ENCODE measurements around the gene ADAM19. TPM values are rescaled to one million over a fixed set of nuclear protein-coding genes. Genes with fewer than 3 reads are reported as not detected.

ADAM19 gene
- polyA plus RNA-seq, 1 of the 3 experiments (the other 2 are of a cell fraction): 46.9 TPM

GRCh38 chr5:157593052-157593757, 17.6 kb upstream of the ADAM19 start:
- no peaks in the 10 kb centered on the region for H4K20me1 ChIP-seq (ENCODE audit: insufficient read depth)
- H2AFZ ChIP-seq (ENCODE audit: low read depth): no peak overlapping the region
- H3K9me3 ChIP-seq: no peaks in the 10 kb centered on the region
- H3K79me2 ChIP-seq (ENCODE audit: insufficient read depth): no peaks in the 10 kb centered on the region
- WGBS (ENCODE audit: low lambda C conversion rate): 89% methylated on average over 6 of the region's 6 CpGs
- H3K4me3 ChIP-seq (ENCODE audit: low read depth in 2 of 2, low read length in 1 of 2): no peak overlapping the region
- H3K4me2 ChIP-seq: no peak overlapping the region
- peaks cover 13% of the 10 kb centered on the region for H3F3A ChIP-seq (replicated peaks; ENCODE audit: insufficient read depth)
- no peaks in the 10 kb centered on the region for H3K9me2 ChIP-seq
- no peaks in the 10 kb centered on the region for H3K27me3 ChIP-seq (ENCODE audit: insufficient read depth)
- no peak for TF ChIP-seq EP300 (IDR thresholded peaks at IDR 0.05; ENCODE audit: borderline replicate concordance in 1 of 2, low read depth in 1 of 2, low read length in 1 of 2)
- no peak for TF ChIP-seq RAD21 (IDR thresholded peaks at IDR 0.05; ENCODE audit: low read length)
- TF ChIP-seq MAX (IDR thresholded peaks at IDR 0.05; ENCODE audit: low read depth): no peak
- no peak for DNase-seq
- ChIA-PET CTCF (interaction anchor here (1.2 to 1.6 kb wide), 2 partner anchors 14 to 26 kb away, joined by 3 read pairs; no protein-coding TSS in a partner anchor), POLR2A (no interaction called here)
- H3K36me3 ChIP-seq (replicated peaks in 1 of 2; ENCODE audit: control insufficient read depth in 1 of 2, insufficient read depth in 2 of 2, low read length in 1 of 2): no peaks in the 10 kb centered on the region
- no peak overlapping the region for H3K27ac ChIP-seq (ENCODE audit: low read depth in 2 of 2, low read length in 1 of 2)
- no peak overlapping the region for H3K9ac ChIP-seq
- peaks cover 0 to 2% of the 10 kb centered on the region in 2 experiments; a peak in 1 of 4 replicates for H3K4me1 ChIP-seq (ENCODE audit: control insufficient read depth in 1 of 2, insufficient read depth in 2 of 2, low read depth in 1 of 2, low read length in 1 of 2)

GRCh38 chr5:157592594-157592993, 17.0 kb upstream of the ADAM19 start:
- H3K79me2 ChIP-seq (ENCODE audit: insufficient read depth): no peaks in the 10 kb centered on the region
- CTCF ChIA-PET: no interaction called here
- no peak overlapping the region for H3K4me3 ChIP-seq (ENCODE audit: low read depth in 2 of 2, low read length in 1 of 2)
- H3K36me3 ChIP-seq (replicated peaks in 1 of 2; ENCODE audit: control insufficient read depth in 1 of 2, insufficient read depth in 2 of 2, low read length in 1 of 2): no peaks in the 10 kb centered on the region
- no peaks in the 10 kb centered on the region for H3K27me3 ChIP-seq (ENCODE audit: insufficient read depth)
- H3K9ac ChIP-seq: no peak overlapping the region
- no peak overlapping the region for H3K27ac ChIP-seq (ENCODE audit: low read depth in 2 of 2, low read length in 1 of 2)
- no peak overlapping the region for H2AFZ ChIP-seq (ENCODE audit: low read depth)
- no peaks in the 10 kb centered on the region for H3K9me2 ChIP-seq
- WGBS (ENCODE audit: low lambda C conversion rate): 78% methylated on average over 3 of the region's 3 CpGs
- H3K9me3 ChIP-seq: no peaks in the 10 kb centered on the region
- no peak overlapping the region for H3K4me2 ChIP-seq
- H3F3A ChIP-seq (replicated peaks; ENCODE audit: insufficient read depth): peaks cover 13% of the 10 kb centered on the region
- peaks cover 0 to 2% of the 10 kb centered on the region in 2 experiments; a peak in 1 of 4 replicates for H3K4me1 ChIP-seq (ENCODE audit: control insufficient read depth in 1 of 2, insufficient read depth in 2 of 2, low read depth in 1 of 2, low read length in 1 of 2)
- DNase-seq: no peak
- no peak for TF ChIP-seq CTCF (IDR thresholded peaks at IDR 0.05)
- TF ChIP-seq FOSL2 (IDR thresholded peaks at IDR 0.05; ENCODE audit: borderline replicate concordance, low read depth): no peak
- TF ChIP-seq EP300 (IDR thresholded peaks at IDR 0.05; ENCODE audit: borderline replicate concordance in 1 of 2, low read depth in 1 of 2, low read length in 1 of 2): no peak
- no peak for TF ChIP-seq FOXM1 (IDR thresholded peaks at IDR 0.05; ENCODE audit: low read depth)
- TF ChIP-seq MEF2A (IDR thresholded peaks at IDR 0.05; ENCODE audit: borderline replicate concordance, low read depth): no peak
- TF ChIP-seq RXRA (IDR thresholded peaks at IDR 0.05; ENCODE audit: borderline replicate concordance, low read depth): no peak
- POLR2A ChIA-PET: no interaction called here
- H4K20me1 ChIP-seq (ENCODE audit: insufficient read depth): no peaks in the 10 kb centered on the region

GRCh38 chr5:157590478-157590877, 14.9 kb upstream of the ADAM19 start:
- peaks cover 0 to 2% of the 10 kb centered on the region in 2 experiments; a peak in 1 of 4 replicates for H3K4me1 ChIP-seq (ENCODE audit: control insufficient read depth in 1 of 2, insufficient read depth in 2 of 2, low read depth in 1 of 2, low read length in 1 of 2)
- H3K27me3 ChIP-seq (ENCODE audit: insufficient read depth): no peaks in the 10 kb centered on the region
- H3K4me2 ChIP-seq: no peak overlapping the region
- peaks cover 13% of the 10 kb centered on the region for H3F3A ChIP-seq (replicated peaks; ENCODE audit: insufficient read depth)
- CTCF ChIA-PET: no interaction called here
- POLR2A ChIA-PET: no interaction called here
- DNase-seq: no peak
- H3K4me3 ChIP-seq (ENCODE audit: low read depth in 2 of 2, low read length in 1 of 2): no peak overlapping the region
- H2AFZ ChIP-seq (ENCODE audit: low read depth): no peak overlapping the region
- H3K36me3 ChIP-seq (replicated peaks in 1 of 2; ENCODE audit: control insufficient read depth in 1 of 2, insufficient read depth in 2 of 2, low read length in 1 of 2): no peaks in the 10 kb centered on the region
- H3K9me2 ChIP-seq: no peaks in the 10 kb centered on the region
- no peak overlapping the region for H3K9ac ChIP-seq
- TF ChIP-seq NFIC (IDR thresholded peaks at IDR 0.05; ENCODE audit: borderline replicate concordance) (no peak), RAD21 (IDR thresholded peaks at IDR 0.05; ENCODE audit: low read length) (no peak), RCOR1 (IDR thresholded peaks at IDR 0.05; ENCODE audit: low read length) (no peak), GABPA (IDR thresholded peaks at IDR 0.05; ENCODE audit: low read depth) (no peak), FOXM1 (IDR thresholded peaks at IDR 0.05; ENCODE audit: low read depth) (no peak), IRF3 (IDR thresholded peaks at IDR 0.05; ENCODE audit: low read depth, low read length) (no peak), MAX (IDR thresholded peaks at IDR 0.05; ENCODE audit: low read depth) (no peak), NRF1 (IDR thresholded peaks at IDR 0.05; ENCODE audit: low read depth, low read length) (no peak), PBX3 (IDR thresholded peaks at IDR 0.05) (no peak), TEAD4 (IDR thresholded peaks at IDR 0.05; ENCODE audit: borderline replicate concordance, insufficient read depth) (no peak), SMC3 (IDR thresholded peaks at IDR 0.05; ENCODE audit: low read depth, low read length) (no peak), RFX5 (IDR thresholded peaks at IDR 0.05; ENCODE audit: low read length) (no peak)
- H4K20me1 ChIP-seq (ENCODE audit: insufficient read depth): no peaks in the 10 kb centered on the region
- H3K79me2 ChIP-seq (ENCODE audit: insufficient read depth): no peaks in the 10 kb centered on the region
- no peak overlapping the region for H3K27ac ChIP-seq (ENCODE audit: low read depth in 2 of 2, low read length in 1 of 2)
- H3K9me3 ChIP-seq: no peaks in the 10 kb centered on the region

All from SK-N-SH (cell line).